Measurements from ENCODE around the gene IGFBP4.

GRCh38 chr17:40458851-40459482 is 15.7 kb downstream of the IGFBP4 start:
- no peak for TF ChIP-seq MXI1 (IDR thresholded peaks at IDR 0.05; ENCODE audit: borderline replicate concordance, low read depth, low read length)
- TF ChIP-seq ELK1 (IDR thresholded peaks at IDR 0.05; ENCODE audit: borderline replicate concordance, low read depth, low read length): no peak
- TF ChIP-seq CTCF (conservative IDR thresholded peaks at IDR 0.05; ENCODE audit: low read depth, low read length): no peak
- TF ChIP-seq POLR2A (IDR thresholded peaks at IDR 0.05; ENCODE audit: low read depth, low read length): no peak
